OCI-LY7 (cell line): ENCODE results near the gene STPG1.

Experiments used
- CTCF ChIP-seq: fragments of 200-600 bp; sonication (generic); conservative IDR thresholded peaks from 2 replicates; pipeline ENCODE4 v1.5.1; 2014; ENCODE audit warnings: mild to moderate bottlenecking, antibody characterized with exemption, low read length, moderate library complexity, mixed read lengths
- EZH2phosphoT487 ChIP-seq: fragments of 200-600 bp; sonication (generic); IDR thresholded peaks from 2 replicates; pipeline ENCODE4 v1.6.1; 2018; ENCODE audit warnings: low read depth, borderline replicate concordance, mild to moderate bottlenecking, mixed run types, antibody characterized with exemption, low read length, moderate library complexity, mixed read lengths

- TF ChIP-seq EZH2phosphoT487 (no peak), CTCF (no peak)
These were observed 46.9 kb downstream of the STPG1 start for GRCh38 chr1:24366707-24367106.
